SK-N-MC (cell line): ENCODE results near the gene TRNT1.

Experiments used
- DNase-seq: peaks from one replicate; pipeline ENCODE4 v3.0.0-alpha.2; 2011; ENCODE audit warnings: low read depth, low spot score
- H3K27ac ChIP-seq: fragments of 200-600 bp; sonication (generic); 2 replicates; pipeline ENCODE4 v1.5.1; 2016; ENCODE audit warnings: mixed run types
- H3K36me3 ChIP-seq: fragments of 200-600 bp; sonication (generic); 2 replicates; pipeline ENCODE4 v1.6.1; 2017; ENCODE audit warnings: antibody characterized with exemption, low read length, mixed read lengths; ENCODE audit not compliant: insufficient read depth
- H3K4me3 ChIP-seq: fragments of 200-600 bp; sonication (generic); 2 replicates; pipeline ENCODE4 v1.5.1; 2016
- H3K9ac ChIP-seq: fragments of 200-600 bp; sonication (generic); 2 replicates; pipeline ENCODE4 v1.8.0; 2017; ENCODE audit warnings: mixed run types, mixed read lengths; ENCODE audit not compliant: insufficient read length
- H3K9me3 ChIP-seq: fragments of 200-600 bp; sonication (generic); 2 replicates; pipeline ENCODE4 v1.6.1; 2017; ENCODE audit warnings: low read depth, mild to moderate bottlenecking, antibody characterized with exemption, low read length, moderate library complexity, mixed read lengths
- EZH2 ChIP-seq: fragments of 200-600 bp; sonication (generic); IDR thresholded peaks from one replicate; pipeline ENCODE4 v1.6.1; 2017; ENCODE audit warnings: antibody characterized with exemption
- FOXP2 ChIP-seq: optimal IDR thresholded peaks from 2 replicates; pipeline ENCODE3; 2011; ENCODE audit warnings: mild to moderate bottlenecking, moderate library complexity; ENCODE audit not compliant: insufficient read depth; ENCODE audit errors: extremely low read length, control extremely low read depth
- POLR2AphosphoS5 ChIP-seq: IDR thresholded peaks from 2 replicates; pipeline ENCODE4 v1.6.1; 2012; ENCODE audit warnings: mild to moderate bottlenecking, low read depth, low read length, borderline replicate concordance

TRNT1 gene

DNA sequence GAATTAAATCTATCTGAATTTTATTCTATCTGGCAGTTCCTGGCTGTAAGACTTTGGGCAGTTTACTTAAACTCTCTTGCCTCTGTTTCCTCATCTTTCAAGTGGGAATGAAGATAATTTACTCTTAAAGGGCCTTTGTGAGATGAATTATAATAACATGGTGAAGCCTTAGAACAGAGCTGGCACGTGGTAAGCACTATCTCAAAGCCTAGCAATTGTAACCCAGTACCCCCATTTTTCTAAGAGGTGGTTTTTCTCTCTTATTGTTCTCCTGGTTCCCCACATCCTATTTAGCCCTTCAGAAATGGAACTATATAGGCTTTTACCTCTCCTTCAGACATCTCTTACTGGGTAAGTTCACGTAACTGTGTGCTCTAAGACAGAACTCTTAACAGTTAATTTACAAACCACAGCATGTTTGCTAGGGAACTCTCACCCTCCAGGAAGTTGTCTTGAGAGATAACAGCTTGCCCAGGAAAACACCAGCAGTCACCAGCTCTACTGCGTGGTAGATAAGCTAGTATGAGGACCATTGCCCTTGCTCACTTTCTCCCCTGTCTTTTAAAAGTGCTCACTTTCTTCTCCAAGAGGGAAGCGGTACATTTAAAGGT is 65.0 kb downstream of the TRNT1 start:
- no peaks in the 10 kb centered on the region for H3K9me3 ChIP-seq
- DNase-seq: no peak

GRCh38 chr3:3192286-3192675 is 65.5 kb downstream of the TRNT1 start:
- no peak overlapping the region for H3K27ac ChIP-seq
- H3K9me3 ChIP-seq: no peaks in the 10 kb centered on the region
- TF ChIP-seq FOXP2 (no peak), POLR2AphosphoS5 (no peak), EZH2 (no peak)
- no peak for DNase-seq
- no peaks in the 10 kb centered on the region for H3K36me3 ChIP-seq
- H3K9ac ChIP-seq: no peak overlapping the region
- H3K4me3 ChIP-seq: no peak overlapping the region

More for the DNA sequence above, 65.0 kb downstream of the TRNT1 start:
- no peak for TF ChIP-seq POLR2AphosphoS5
- no peak overlapping the region for H3K4me3 ChIP-seq
- H3K36me3 ChIP-seq: no peaks in the 10 kb centered on the region
- no peak overlapping the region for H3K27ac ChIP-seq
- H3K9ac ChIP-seq: no peak overlapping the region

GRCh38 chr3:3194861-3195260 is 68.1 kb downstream of the TRNT1 start:
- H3K9ac ChIP-seq: no peak overlapping the region
- DNase-seq: no peak
- no peaks in the 10 kb centered on the region for H3K36me3 ChIP-seq
- H3K9me3 ChIP-seq: no peaks in the 10 kb centered on the region
- no peak overlapping the region for H3K27ac ChIP-seq
- TF ChIP-seq EZH2: no peak
- no peak for TF ChIP-seq POLR2AphosphoS5
- TF ChIP-seq FOXP2: no peak
- H3K4me3 ChIP-seq: no peak overlapping the region

DNA sequence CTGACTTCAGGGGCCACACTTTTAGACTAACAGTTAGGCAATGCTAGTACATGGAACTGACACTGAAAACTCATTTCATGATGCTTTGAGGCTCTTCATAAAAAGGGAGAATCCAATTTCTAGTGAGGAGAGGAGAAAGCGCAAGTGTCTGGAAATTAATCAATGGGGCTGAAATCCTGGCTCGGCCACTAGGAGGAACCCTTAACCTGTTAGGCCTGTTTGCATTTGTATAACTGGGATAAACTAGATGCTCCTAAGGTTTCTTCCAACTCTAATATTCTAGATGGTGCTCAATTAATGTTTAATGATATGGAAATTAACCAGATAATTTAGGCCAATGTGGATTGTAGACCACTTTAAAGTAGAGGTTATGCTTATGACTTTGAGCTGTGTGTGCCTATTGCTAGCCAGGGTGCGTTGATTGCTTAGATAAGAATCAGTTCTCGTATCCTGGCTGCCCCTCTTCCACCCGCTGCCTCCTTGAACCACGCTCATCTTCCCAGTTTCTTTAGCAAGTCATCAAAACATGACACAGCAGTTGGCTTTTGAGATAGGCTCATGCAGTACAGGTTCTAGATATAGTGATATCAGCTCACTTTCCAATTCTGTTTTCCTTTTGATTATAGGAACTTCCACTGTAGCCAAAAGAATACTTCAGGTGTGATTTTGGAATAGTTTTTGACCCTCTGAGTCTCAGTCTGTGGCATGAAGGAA is 69.6 kb downstream of the TRNT1 start:
- no peak overlapping the region for H3K9ac ChIP-seq
- H3K4me3 ChIP-seq: no peak overlapping the region
- H3K9me3 ChIP-seq: no peaks in the 10 kb centered on the region
- no peaks in the 10 kb centered on the region for H3K36me3 ChIP-seq
- TF ChIP-seq EZH2 (no peak), POLR2AphosphoS5 (no peak), FOXP2 (no peak)
- no peak for DNase-seq
- H3K27ac ChIP-seq: no peak overlapping the region
